ENCODE data around the gene HS6ST2.

Gene HS6ST2

GRCh38 chrX:132809581-132809980, 148.8 kb downstream of the HS6ST2 start:
- H3K4me3 ChIP-seq (ENCODE audit: low read depth, low read length), result no peak overlapping the region
- no peaks in the 10 kb centered on the region for H3K9me3 ChIP-seq (ENCODE audit: control insufficient read depth, insufficient read depth, low read depth, low read length)
- CTCF ChIA-PET, result interaction anchor here (0.6 to 0.7 kb wide), 2 partner anchors 40 to 334 kb away, joined by 3 to 4 read pairs; no protein-coding TSS in a partner anchor
- TF ChIP-seq INSM2 (tag by site-specific recombination; IDR thresholded peaks at IDR 0.05), result no peak
- no peak for TF ChIP-seq TSHZ1 (tag by site-specific recombination; IDR thresholded peaks at IDR 0.05; ENCODE audit: borderline replicate concordance)
- no peak for TF ChIP-seq ZBTB8A (tag by site-specific recombination; IDR thresholded peaks at IDR 0.05)
- TF ChIP-seq ZNF23 (tag by site-specific recombination; IDR thresholded peaks at IDR 0.05; ENCODE audit: borderline replicate concordance), result no peak
- no peak for TF ChIP-seq ZBTB21 (tag by site-specific recombination; IDR thresholded peaks at IDR 0.05)
- no peak for TF ChIP-seq ZBTB26 (tag by site-specific recombination; optimal IDR thresholded peaks at IDR 0.05)
- no peak for TF ChIP-seq ZNF521 (tag by site-specific recombination; IDR thresholded peaks at IDR 0.05)
- no peak for TF ChIP-seq ZNF362 (tag by site-specific recombination; IDR thresholded peaks at IDR 0.05)
- no peak for TF ChIP-seq FEZF1 (tag by site-specific recombination; IDR thresholded peaks at IDR 0.05)
- no peak for TF ChIP-seq ZNF555 (tag by site-specific recombination; conservative IDR thresholded peaks at IDR 0.05)
- no peaks in the 10 kb centered on the region for H3K4me1 ChIP-seq (ENCODE audit: control insufficient read depth, insufficient read depth, low read length)
- POLR2A ChIA-PET, result no interaction called here
- H3K36me3 ChIP-seq (ENCODE audit: control insufficient read depth in 2 of 2, insufficient read depth in 1 of 2, low read length in 2 of 2), result no peaks in the 10 kb centered on the region
- no peak overlapping the region for H3K27ac ChIP-seq (ENCODE audit: extremely low read depth, low read depth, low read length)

GRCh38 chrX:132807411-132808030, 150.9 kb downstream of the HS6ST2 start:
- Histone ChIP-seq H3K27ac (ENCODE audit: extremely low read depth, low read depth, low read length) (no peak overlapping the region), H3K4me3 (ENCODE audit: low read depth, low read length) (no peak overlapping the region), H3K9me3 (ENCODE audit: control insufficient read depth, insufficient read depth, low read depth, low read length) (no peaks in the 10 kb centered on the region), H3K36me3 (ENCODE audit: control insufficient read depth in 2 of 2, insufficient read depth in 1 of 2, low read length in 2 of 2) (no peaks in the 10 kb centered on the region), H3K4me1 (ENCODE audit: control insufficient read depth, insufficient read depth, low read length) (no peaks in the 10 kb centered on the region)
- ChIA-PET POLR2A (no interaction called here), CTCF (no interaction called here)
- TF ChIP-seq MZF1 (tag by site-specific recombination; IDR thresholded peaks at IDR 0.05; ENCODE audit: borderline replicate concordance) (no peak), SALL2 (tag by site-specific recombination; IDR thresholded peaks at IDR 0.05; ENCODE audit: borderline replicate concordance) (no peak), ZNF133 (tag by site-specific recombination; IDR thresholded peaks at IDR 0.05) (no peak), ELK4 (IDR thresholded peaks at IDR 0.05; ENCODE audit: borderline replicate concordance, low read depth, low read length) (no peak), ZNF302 (tag by site-specific recombination; IDR thresholded peaks at IDR 0.05; ENCODE audit: low read depth) (no peak), BCL11A (tag by site-specific recombination; IDR thresholded peaks at IDR 0.05; ENCODE audit: low read depth) (no peak), ZNF777 (tag by site-specific recombination; IDR thresholded peaks at IDR 0.05; ENCODE audit: borderline replicate concordance) (no peak), ZNF335 (tag by site-specific recombination; conservative IDR thresholded peaks at IDR 0.05) (no peak), HOXA7 (CRISPR knock-in tag; IDR thresholded peaks at IDR 0.05; ENCODE audit: borderline replicate concordance) (no peak), ZNF132 (tag by site-specific recombination; IDR thresholded peaks at IDR 0.05; ENCODE audit: borderline replicate concordance) (no peak), GFI1B (tag by site-specific recombination; IDR thresholded peaks at IDR 0.05) (no peak), ZNF146 (tag by site-specific recombination; IDR thresholded peaks at IDR 0.05) (no peak), ZNF274 (IDR thresholded peaks at IDR 0.05; ENCODE audit: low read length) (no peak), ZNF274 (tag by site-specific recombination; IDR thresholded peaks at IDR 0.05; ENCODE audit: borderline replicate concordance) (no peak), ZNF530 (tag by site-specific recombination; IDR thresholded peaks at IDR 0.05; ENCODE audit: low read depth) (no peak), ZNF704 (tag by site-specific recombination; IDR thresholded peaks at IDR 0.05) (no peak)
